ENCODE measurements around the gene JADE1.

Gene JADE1

DNA sequence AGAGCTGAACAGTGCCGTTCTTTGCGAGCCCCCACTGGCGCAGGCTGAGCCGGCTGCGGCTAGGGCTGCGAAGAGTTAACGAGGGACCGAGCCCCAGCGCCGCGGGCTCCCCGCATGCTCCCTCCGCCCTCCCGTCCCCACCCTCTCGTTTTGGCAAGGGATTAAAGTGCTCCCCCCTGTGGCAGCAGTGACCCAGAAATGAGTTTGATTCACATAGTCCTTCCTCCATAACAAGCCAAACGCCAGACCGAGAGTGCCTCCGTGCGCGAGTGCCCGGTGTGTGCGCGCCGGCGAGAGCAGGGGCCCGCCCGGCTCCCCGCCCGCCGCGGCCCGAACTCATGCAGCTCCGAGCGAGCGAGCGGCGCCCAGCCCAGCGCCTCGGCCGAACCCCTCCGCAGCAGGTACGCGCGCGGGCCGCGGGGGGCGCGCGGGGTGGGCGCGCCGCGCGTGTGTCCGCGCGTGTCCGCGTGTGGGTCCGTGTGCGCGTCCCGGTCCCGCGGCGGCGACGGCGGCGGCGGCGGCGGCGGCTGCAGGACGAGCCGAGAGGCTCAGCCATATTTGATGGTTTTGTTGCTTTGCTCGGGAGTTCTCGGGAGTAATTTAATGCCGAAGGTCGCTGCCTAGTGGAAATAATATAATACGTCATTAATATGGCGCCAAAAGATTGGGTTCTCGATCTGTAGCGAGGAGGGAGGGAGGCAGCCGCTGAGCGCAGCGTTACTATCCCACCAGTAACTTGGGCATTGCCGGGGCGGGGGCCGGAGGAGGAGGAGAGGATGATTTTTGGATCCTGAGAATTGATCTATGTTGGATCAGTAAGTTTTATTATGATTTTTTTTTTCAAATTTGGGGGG is at the start of gene JADE1:
Gene JADE1, plus strand, starts transcription at position 224 of the 854 bp plus-strand sequence. CDS start 22,059 bp downstream, outside the sequence.
- ChIA-PET POLR2A (ENCODE audit: low non-redundant PET) (interaction anchor here (0.6 to 0.7 kb wide), 2 partner anchors 189 to 247 kb away, joined by 3 to 11 read pairs; no protein-coding TSS in a partner anchor), CTCF (interaction anchor here (0.6 to 0.7 kb wide), 3 partner anchors 40 to 838 kb away, joined by 3 read pairs; no protein-coding TSS in a partner anchor)
- TF ChIP-seq, protein P1, sequence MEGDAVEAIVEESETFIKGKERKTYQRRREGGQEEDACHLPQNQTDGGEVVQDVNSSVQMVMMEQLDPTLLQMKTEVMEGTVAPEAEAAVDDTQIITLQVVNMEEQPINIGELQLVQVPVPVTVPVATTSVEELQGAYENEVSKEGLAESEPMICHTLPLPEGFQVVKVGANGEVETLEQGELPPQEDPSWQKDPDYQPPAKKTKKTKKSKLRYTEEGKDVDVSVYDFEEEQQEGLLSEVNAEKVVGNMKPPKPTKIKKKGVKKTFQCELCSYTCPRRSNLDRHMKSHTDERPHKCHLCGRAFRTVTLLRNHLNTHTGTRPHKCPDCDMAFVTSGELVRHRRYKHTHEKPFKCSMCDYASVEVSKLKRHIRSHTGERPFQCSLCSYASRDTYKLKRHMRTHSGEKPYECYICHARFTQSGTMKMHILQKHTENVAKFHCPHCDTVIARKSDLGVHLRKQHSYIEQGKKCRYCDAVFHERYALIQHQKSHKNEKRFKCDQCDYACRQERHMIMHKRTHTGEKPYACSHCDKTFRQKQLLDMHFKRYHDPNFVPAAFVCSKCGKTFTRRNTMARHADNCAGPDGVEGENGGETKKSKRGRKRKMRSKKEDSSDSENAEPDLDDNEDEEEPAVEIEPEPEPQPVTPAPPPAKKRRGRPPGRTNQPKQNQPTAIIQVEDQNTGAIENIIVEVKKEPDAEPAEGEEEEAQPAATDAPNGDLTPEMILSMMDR (conservative IDR thresholded peaks at IDR 0.05; ENCODE audit: low read depth) = peak; percentile 77
- peak within 1 kb of the TSS; percentile 99 for H3K27ac ChIP-seq
- DNase-seq (ENCODE audit: low spot score) = peak; percentile 91

DNA sequence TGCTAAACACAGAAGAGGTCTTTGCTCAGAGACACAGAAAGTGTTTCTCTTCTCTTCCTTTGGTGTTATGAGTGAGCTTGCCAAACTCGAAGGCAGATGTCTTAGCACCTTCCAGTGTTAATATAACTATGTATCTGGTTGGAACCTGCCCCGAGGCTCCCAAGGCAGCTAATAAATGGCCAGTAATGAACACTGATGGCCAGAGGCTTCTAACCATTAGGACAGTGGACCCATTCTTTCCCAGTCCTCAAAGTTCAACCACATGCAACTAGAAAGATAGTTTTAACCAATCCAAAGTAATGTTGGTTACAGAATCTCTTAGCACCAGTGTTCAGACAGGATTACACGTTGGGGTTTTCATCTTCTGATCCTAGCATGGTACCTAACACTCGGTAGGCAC is 42.7 kb upstream of the JADE1 start:
- CTCF ChIA-PET = interaction anchor here (1.0 kb wide), 1 partner anchor 8 kb away, joined by 5 read pairs; no protein-coding TSS in a partner anchor
- no peak overlapping the region for H3K27ac ChIP-seq
- no peak for DNase-seq (ENCODE audit: low spot score)
- POLR2A ChIA-PET (ENCODE audit: low non-redundant PET) = no interaction called here
- TF ChIP-seq, protein P1 (conservative IDR thresholded peaks at IDR 0.05; ENCODE audit: low read depth) = no peak

DNA sequence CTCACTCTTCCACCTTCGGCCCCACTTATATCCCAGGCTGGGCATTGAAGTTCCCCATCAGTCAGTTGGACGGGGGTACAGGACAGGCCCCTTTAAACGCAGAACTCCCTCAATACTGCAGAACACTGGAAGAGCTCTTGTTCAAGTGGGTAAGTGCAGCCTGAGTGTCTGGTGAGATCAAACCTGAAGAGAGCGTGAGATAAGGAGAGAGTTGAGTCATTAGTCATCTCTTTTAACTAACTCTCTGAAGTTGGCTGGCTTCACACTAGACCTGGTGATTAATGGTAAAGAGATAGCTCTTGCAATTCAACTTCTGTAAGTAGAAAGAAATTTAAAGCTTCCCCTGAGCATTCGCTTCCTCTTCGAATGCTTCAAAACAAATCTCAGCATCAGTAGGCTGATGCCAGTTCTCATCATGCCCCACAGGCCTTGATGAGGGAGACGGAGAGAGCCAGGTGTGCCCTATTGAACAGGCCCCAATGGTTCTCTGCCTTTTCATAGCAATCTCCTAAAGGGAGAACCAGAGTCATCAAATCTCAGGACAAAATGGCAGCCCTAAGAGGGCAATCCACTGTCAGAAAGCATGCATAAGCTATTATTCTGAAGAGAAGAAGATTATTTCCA is 41.0 kb upstream of the JADE1 start:
- ChIA-PET POLR2A (ENCODE audit: low non-redundant PET) (no interaction called here), CTCF (no interaction called here)
- TF ChIP-seq, protein P1 (conservative IDR thresholded peaks at IDR 0.05; ENCODE audit: low read depth) = no peak
- no peak overlapping the region for H3K27ac ChIP-seq
- no peak for DNase-seq (ENCODE audit: low spot score)

DNA sequence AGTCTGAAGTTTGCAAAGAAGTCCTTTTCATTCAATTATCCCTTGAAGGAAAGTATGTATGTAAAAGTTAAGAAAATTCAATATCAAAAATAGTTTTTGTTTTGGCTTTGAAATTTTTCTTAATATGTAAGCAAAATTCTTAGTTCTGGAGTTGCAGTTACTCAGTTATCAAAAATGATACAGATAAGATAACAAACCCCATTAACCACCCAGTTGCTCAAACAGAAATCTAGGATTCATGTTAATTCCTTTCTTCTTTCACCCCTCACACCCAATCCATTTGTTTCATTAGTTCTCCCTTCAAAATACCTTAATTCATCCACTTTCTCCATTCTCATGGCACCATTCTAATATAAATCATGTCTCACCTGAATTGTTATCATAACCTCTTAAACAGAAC is 40.5 kb upstream of the JADE1 start:
- TF ChIP-seq, protein P1 (conservative IDR thresholded peaks at IDR 0.05; ENCODE audit: low read depth) = no peak
- no peak overlapping the region for H3K27ac ChIP-seq
- no peak for DNase-seq (ENCODE audit: low spot score)
- POLR2A ChIA-PET (ENCODE audit: low non-redundant PET) = no interaction called here
- CTCF ChIA-PET = interaction anchor here (0.6 kb wide), 2 partner anchors 40 to 577 kb away, joined by 3 to 7 read pairs; partner anchors contain the start of gene JADE1

DNA sequence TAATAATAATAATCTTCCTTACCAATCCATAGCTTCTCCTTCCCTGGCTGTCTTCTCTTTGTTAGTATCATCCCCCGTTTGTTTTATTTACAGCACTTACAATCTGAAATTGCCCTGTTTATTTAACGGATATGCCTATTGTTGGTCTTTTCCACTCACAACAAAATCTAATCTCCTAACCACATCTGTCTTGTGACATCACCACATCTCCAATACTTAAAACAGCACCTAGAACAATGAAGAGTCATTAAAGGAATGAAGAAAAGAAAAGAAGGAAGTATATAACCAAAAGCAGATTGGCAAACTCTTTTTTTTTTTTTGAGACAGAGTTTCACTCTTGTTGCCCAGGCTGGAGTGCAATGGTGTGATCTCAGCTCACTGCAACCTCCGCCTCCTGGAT is 38.7 kb upstream of the JADE1 start:
- CTCF ChIA-PET = interaction anchor here (0.6 kb wide), 1 partner anchor 288 kb away, joined by 3 read pairs; no protein-coding TSS in a partner anchor
- TF ChIP-seq, protein P1 (conservative IDR thresholded peaks at IDR 0.05; ENCODE audit: low read depth) = no peak
- DNase-seq (ENCODE audit: low spot score) = no peak
- H3K27ac ChIP-seq = no peak overlapping the region
- POLR2A ChIA-PET (ENCODE audit: low non-redundant PET) = no interaction called here

DNA sequence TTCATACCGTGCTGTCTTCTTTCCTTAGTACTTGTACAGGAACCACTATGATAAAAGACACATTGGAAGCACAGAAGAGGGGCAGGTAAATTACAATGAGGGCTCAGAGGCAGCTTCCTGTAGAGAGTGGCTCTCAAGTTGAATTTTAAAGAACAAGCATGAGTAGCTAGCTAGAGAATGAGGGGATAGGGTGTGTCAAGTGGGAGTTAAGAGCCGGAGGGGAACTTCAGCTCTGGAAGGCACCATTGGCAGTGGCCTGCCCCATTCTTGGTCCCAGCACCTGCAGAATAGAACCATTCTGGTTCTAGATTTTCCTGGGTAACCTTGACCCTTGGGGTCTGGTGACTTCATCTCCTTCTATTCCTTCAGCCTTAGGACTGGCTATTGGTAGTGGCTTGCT is 34.0 kb upstream of the JADE1 start:
- no peak for DNase-seq (ENCODE audit: low spot score)
- ChIA-PET POLR2A (ENCODE audit: low non-redundant PET) (no interaction called here), CTCF (interaction anchor here (0.5 to 0.7 kb wide), 2 partner anchors 9 to 17 kb away, joined by 4 to 5 read pairs; no protein-coding TSS in a partner anchor)
- H3K27ac ChIP-seq = no peak overlapping the region
- TF ChIP-seq, protein P1 (conservative IDR thresholded peaks at IDR 0.05; ENCODE audit: low read depth) = no peak

Measured in RWPE1 (cell line).